Activated T-helper 1 cell treated with Interleukin-2 at 50 U/mL for 16 hours (primary cell): ENCODE measurements around the gene TDRD10.

Experiments used
- DNase-seq: peaks from one replicate; pipeline ENCODE4 v3.0.0-alpha.2; 2020; ENCODE audit warnings: low read depth

The TDRD10 gene

GRCh38 chr1:154578058-154578418 lies 76.0 kb downstream of the TDRD10 start:
- DNase-seq: no peak

DNA sequence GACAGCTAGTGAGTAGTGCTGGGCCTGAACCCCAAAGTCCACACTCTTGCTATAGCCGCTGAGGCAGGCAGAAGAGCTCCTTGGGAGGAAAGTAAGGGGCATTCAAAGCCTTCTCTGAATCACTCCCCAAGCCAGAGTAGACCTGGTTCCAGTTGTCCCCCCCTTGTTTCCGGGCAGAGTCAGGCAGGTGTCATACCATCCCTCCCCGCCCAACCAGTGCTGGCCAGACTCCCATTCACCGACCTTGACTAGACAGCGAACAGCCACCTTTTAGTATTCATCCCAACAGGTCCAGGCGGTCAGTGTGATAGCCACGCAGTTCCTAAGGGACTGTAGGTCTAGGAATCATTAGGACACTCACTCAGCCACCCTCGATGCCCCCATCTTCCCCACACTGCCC lies 77.4 kb downstream of the TDRD10 start:
- no peak for DNase-seq

DNA sequence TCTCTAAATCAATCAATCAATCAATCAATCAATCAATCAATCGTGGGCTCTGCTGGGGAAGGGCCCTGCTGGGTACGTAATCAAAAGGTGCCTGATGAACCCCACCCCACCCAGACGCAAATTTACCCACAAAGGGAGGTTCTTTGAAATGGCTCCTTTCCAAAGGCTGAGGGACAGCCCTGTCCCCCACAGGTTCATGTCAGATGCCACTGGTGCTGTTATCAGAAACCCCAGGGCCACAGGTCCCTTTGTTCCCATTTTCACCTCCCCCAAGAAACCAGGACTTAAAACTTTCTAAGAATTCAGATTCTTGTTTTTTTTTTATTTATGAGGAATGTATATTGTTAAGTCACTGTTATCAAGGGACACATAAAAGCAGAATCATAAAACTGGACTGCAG lies 79.7 kb downstream of the TDRD10 start:
- no peak for DNase-seq

DNA sequence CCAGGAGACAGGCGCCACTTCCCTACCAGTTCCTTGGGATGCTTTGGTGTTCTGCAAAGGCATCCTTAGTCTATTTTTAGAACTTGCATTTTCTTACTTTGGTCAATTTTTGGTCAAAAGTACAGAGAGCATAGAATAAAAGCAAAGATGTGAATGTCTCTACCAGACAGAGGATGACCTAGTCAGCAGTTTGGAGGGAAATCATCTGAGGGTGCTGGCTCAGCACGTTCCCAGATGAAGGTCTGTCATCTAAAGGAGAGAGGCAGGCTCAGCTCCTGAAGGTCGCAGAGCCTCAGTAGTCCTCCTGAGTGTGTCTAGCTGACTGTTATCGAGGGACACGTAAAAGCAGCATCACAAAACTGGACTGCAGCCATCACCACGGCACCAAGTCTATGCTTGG lies 80.9 kb downstream of the TDRD10 start:
- no peak for DNase-seq

GRCh38 chr1:154583773-154584172 lies 81.8 kb downstream of the TDRD10 start:
- DNase-seq: no peak

DNA sequence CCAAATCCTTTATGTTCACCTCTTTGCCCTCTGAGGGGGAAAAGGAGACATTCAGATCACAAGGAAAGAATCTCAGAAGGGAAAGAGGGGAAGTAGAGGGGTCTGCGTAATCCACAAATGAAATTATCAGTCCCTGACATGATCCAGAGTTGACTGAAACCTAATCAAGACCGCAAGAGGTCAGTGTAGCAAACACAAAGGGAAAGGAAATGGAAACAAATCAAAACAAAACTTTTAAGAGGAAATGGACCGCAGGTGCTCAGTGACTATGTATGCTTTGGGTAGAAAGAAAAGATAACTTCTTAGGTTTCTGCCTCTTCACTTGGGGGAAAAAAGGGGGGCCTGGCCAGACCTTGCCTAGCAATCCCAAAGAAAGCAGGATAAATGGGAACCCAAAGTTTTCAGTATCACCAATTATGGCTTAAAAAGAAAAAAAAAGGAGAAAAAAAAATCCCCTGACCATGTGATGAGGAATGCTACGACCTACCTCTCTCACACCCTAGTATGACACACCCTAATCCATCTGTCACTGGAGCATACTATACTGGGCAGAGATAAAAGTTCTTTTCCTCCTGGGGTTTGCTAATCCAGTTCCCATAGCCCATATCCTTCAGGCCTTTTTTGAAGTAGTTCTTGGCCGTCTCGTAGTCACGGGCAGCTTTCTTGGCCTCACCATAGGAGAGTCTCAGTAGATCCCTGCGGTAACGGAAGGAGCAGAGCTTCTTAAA lies 82.4 kb downstream of the TDRD10 start:
- no peak for DNase-seq

DNA sequence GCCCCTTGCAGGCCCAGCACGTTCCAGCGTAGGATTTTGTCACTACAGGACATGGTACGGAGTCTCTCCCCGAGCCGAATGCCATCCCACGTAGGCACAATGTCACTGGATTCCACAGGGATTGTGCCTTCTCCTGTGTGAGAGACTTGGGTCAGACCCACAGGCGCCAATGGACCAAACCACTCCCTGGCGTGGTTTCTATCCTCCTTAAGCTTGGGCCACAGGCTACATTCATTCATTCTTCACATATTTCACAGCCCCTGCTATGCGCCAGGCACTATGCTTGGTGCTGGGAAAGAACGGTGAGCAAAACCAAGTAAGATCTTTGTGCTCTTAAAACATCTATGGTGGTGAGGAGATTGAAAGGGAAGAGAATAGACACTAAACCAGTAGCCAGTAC lies 84.2 kb downstream of the TDRD10 start:
- DNase-seq: no peak

- no peak for DNase-seq
Measured at GRCh38 chr1:154586641-154587040, 84.6 kb downstream of the TDRD10 start.

- no peak for DNase-seq
Measured at GRCh38 chr1:154589780-154590179, 87.8 kb downstream of the TDRD10 start.

- DNase-seq: no peak
Measured at GRCh38 chr1:154590756-154591155, 88.7 kb downstream of the TDRD10 start.

DNA sequence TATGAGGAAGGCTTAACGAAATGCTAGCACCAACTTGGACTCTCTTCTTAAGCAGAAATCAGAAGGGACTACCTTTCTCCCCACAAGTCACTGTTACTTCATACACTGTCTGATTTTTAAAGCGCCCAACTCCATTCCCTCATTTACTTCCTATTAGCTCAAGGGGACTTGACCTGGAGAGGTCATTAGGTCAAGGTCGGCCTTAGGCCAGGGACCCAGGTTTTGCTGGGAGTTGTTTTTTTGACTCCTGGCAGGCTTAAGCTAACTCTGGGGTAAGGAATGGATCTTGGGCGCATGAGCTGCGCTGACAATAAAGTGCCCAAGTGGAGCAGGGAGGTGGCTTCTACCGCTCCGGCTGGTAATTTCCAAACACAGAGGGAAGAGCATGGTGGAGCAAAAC lies 89.2 kb downstream of the TDRD10 start:
- no peak for DNase-seq

GRCh38 chr1:154593390-154593789 lies 91.4 kb downstream of the TDRD10 start:
- no peak for DNase-seq

DNA sequence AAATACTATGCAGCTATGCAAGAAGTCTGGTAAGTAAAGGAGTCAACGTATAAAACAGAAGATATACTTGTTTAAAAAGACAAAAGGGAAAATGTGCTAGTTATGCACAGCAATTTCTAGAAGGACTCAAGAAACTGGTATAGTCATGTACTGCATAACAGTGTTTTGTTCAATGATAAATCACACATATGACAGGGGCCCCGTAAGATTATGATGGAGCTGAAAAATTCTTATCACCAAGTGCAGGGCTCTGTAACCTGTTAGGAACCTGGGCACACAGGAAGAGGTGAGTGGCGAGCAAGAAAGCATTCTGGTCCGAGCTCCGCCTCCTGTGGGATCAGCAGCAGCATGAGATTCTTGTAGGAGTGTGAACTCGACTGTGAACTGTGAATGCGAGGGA lies 92.8 kb downstream of the TDRD10 start:
- DNase-seq: no peak

DNA sequence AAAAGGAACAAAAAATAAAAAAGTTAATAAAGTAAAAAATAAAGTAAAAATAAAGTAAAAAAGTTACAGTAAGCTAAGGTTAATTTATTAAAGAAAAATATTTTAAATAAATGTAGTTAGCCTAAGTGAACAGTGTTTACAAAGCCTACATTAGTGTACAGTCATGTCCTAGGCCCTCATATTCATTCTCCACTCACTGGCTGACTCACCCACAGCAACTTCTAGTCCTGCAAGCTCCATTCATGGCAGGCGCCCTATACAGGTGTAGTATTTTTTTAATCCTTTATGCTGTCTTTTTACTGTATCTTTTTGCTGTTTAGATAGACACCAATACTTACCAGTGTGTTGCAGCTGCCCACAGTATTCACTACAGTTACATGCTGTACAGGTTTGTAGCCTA lies 93.6 kb downstream of the TDRD10 start:
- DNase-seq: no peak
